ENCODE measurements around the gene CAPN7.
"Not testable (repeated sequence)": the region's sequence is repeated elsewhere in the genome, so short reads cannot be mapped to it uniquely, and the experiment has no call there.

The CAPN7 gene

DNA sequence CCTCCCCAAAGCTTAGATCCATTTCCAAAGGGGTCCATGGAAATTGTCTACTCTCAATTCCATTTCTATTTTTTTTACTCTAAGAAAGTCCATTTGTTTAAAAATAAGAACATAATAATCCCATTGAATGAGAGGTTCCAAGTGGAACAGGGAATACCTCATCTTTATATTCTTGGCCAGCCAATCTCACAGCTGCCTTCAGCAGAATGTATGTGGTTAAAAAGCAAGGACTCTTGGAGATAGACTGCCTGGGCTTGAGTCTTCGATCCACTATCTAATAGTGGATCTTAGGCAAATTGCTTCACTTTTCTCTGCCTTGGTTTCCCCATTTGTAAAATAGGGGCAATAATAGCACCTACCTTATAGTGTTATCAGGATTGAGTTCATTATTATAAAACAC, 24.5 kb upstream of the CAPN7 start:
- Histone ChIP-seq H3K27me3 (ENCODE audit: insufficient read depth, insufficient read length) (no peaks in the 10 kb centered on the region), H3K9ac (ENCODE audit: insufficient read length, low read depth) (no peak overlapping the region), H3K36me3 (ENCODE audit: insufficient read depth, insufficient read length, low read length) (no peaks in the 10 kb centered on the region), H3K9me3 (ENCODE audit: insufficient read depth, low read length) (peaks cover 11% of the 10 kb centered on the region; the same call in 1 of the 2 replicates), H3K4me3 (ENCODE audit: insufficient read length, low read depth) (no peak overlapping the region), H3K4me1 (ENCODE audit: insufficient read depth, insufficient read length) (no peaks in the 10 kb centered on the region)
- no peak for DNase-seq (ENCODE audit: low read depth, low spot score)
- TF ChIP-seq SUZ12 (IDR thresholded peaks at IDR 0.05; ENCODE audit: extremely low read depth, insufficient read depth, insufficient read length) (no peak), YY1 (IDR thresholded peaks at IDR 0.05; ENCODE audit: insufficient read depth, insufficient read length) (no peak), ZNF274 (IDR thresholded peaks at IDR 0.05; ENCODE audit: low read depth, low read length) (no peak)

DNA sequence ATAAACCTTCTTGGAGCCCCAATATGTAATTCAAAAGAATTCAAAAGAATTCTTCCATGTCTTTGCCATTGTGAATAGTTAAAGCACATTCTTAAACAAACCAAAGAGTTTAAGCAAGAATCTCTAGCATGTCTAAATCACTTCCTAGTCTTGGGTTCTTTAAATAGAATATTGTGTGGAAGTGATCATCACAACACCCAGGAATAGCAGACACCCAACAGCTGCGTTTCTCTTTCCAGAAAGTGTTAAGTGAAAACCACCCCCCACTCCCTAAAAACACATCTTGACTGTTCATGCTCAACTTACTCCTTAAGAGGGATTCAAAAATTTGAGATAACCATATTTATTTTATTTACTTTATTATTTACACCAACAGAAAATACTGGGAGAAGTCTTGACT, 24.1 kb upstream of the CAPN7 start:
- Histone ChIP-seq H3K9ac (ENCODE audit: insufficient read length, low read depth) (no peak overlapping the region), H3K4me1 (ENCODE audit: insufficient read depth, insufficient read length) (no peaks in the 10 kb centered on the region), H3K4me3 (ENCODE audit: insufficient read length, low read depth) (no peak overlapping the region), H3K27me3 (ENCODE audit: insufficient read depth, insufficient read length) (no peaks in the 10 kb centered on the region), H3K36me3 (ENCODE audit: insufficient read depth, insufficient read length, low read length) (no peaks in the 10 kb centered on the region), H3K9me3 (ENCODE audit: insufficient read depth, low read length) (peaks cover 12% of the 10 kb centered on the region; the same call in 1 of the 2 replicates)
- no peak for DNase-seq (ENCODE audit: low read depth, low spot score)
- TF ChIP-seq ZNF274 (IDR thresholded peaks at IDR 0.05; ENCODE audit: low read depth, low read length), result no peak
- TF ChIP-seq YY1 (IDR thresholded peaks at IDR 0.05; ENCODE audit: insufficient read depth, insufficient read length), result no peak
- TF ChIP-seq SUZ12 (IDR thresholded peaks at IDR 0.05; ENCODE audit: extremely low read depth, insufficient read depth, insufficient read length), result no peak

DNA sequence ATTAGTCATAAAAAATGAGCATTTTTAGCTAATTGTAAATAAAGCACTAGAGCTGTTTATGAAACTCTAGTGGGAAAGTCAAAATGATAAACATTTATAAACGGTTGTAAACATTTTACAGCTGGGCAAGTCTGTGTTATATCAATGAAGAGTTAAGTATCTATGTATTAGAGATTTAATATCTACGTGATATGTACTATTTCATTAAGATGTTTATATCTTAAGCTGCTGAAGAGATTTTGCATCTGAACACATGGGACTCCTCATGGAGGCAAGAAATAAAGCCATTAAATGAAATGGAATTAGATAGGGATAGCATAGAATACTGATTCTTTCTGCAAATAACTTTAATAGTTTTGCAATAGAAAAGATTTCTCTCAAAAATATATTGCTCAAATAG, 23.0 kb upstream of the CAPN7 start:
- Histone ChIP-seq H3K9ac (ENCODE audit: insufficient read length, low read depth) (no peak overlapping the region), H3K9me3 (ENCODE audit: insufficient read depth, low read length) (peaks cover 12% of the 10 kb centered on the region; the same call in 1 of the 2 replicates), H3K4me1 (ENCODE audit: insufficient read depth, insufficient read length) (no peaks in the 10 kb centered on the region), H3K36me3 (ENCODE audit: insufficient read depth, insufficient read length, low read length) (no peaks in the 10 kb centered on the region), H3K27me3 (ENCODE audit: insufficient read depth, insufficient read length) (no peaks in the 10 kb centered on the region), H3K4me3 (ENCODE audit: insufficient read length, low read depth) (no peak overlapping the region)
- no peak for TF ChIP-seq SUZ12 (IDR thresholded peaks at IDR 0.05; ENCODE audit: extremely low read depth, insufficient read depth, insufficient read length)
- no peak for TF ChIP-seq YY1 (IDR thresholded peaks at IDR 0.05; ENCODE audit: insufficient read depth, insufficient read length)
- no peak for TF ChIP-seq ZNF274 (IDR thresholded peaks at IDR 0.05; ENCODE audit: low read depth, low read length)
- no peak for DNase-seq (ENCODE audit: low read depth, low spot score)

DNA sequence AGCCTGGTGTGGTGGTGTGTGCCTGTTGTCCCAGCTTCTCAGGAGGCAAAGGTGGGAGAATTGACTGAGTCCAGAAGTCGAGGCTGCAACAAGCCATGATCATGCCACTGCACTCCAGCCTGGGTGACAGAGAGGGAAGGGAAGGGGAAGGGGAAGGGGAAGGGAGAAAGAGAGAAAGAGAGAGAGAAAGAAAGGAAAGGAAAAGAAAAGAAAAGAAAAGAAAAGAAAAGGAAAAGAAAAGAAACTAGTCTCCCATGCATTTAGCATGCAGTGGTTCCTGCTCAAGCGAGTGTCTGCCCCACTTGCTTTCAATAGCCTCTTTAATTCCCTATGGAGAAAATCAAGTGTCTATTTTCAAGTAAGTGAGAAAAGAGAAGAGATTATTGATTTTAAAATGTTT, 20.6 kb upstream of the CAPN7 start:
- no peak for DNase-seq (ENCODE audit: low read depth, low spot score)
- Histone ChIP-seq H3K36me3 (ENCODE audit: insufficient read depth, insufficient read length, low read length) (no peaks in the 10 kb centered on the region), H3K4me1 (ENCODE audit: insufficient read depth, insufficient read length) (no peaks in the 10 kb centered on the region), H3K4me3 (ENCODE audit: insufficient read length, low read depth) (no peak overlapping the region), H3K9me3 (ENCODE audit: insufficient read depth, low read length) (peaks cover 12% of the 10 kb centered on the region; the same call in 1 of the 2 replicates), H3K27me3 (ENCODE audit: insufficient read depth, insufficient read length) (no peaks in the 10 kb centered on the region), H3K9ac (ENCODE audit: insufficient read length, low read depth) (no peak overlapping the region)
- TF ChIP-seq ZNF274 (IDR thresholded peaks at IDR 0.05; ENCODE audit: low read depth, low read length) (no peak), SUZ12 (IDR thresholded peaks at IDR 0.05; ENCODE audit: extremely low read depth, insufficient read depth, insufficient read length) (no peak), YY1 (IDR thresholded peaks at IDR 0.05; ENCODE audit: insufficient read depth, insufficient read length) (no peak)

DNA sequence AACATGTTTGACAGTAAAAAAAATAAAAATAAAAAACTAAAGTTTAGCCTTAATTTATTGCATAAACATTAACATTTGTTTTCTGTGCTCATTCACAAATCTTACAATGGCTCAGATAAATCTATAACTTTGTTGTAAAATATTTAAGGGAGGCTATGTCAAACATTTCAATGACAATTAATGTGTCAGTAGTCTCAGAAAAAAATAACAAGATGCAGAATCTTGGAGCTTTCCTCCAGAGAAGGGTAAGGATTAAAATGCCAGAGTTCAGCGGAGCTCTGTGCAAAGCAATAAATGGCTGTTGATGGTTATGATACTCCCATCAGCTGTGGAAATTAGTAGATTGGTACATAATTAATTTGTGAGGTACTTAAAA, 20.0 kb upstream of the CAPN7 start:
- no peak for TF ChIP-seq SUZ12 (IDR thresholded peaks at IDR 0.05; ENCODE audit: extremely low read depth, insufficient read depth, insufficient read length)
- no peak for TF ChIP-seq ZNF274 (IDR thresholded peaks at IDR 0.05; ENCODE audit: low read depth, low read length)
- no peak for TF ChIP-seq YY1 (IDR thresholded peaks at IDR 0.05; ENCODE audit: insufficient read depth, insufficient read length)
- no peak overlapping the region for H3K9ac ChIP-seq (ENCODE audit: insufficient read length, low read depth)
- DNase-seq (ENCODE audit: low read depth, low spot score), result no peak
- H3K4me1 ChIP-seq (ENCODE audit: insufficient read depth, insufficient read length), result no peaks in the 10 kb centered on the region
- H3K27me3 ChIP-seq (ENCODE audit: insufficient read depth, insufficient read length), result no peaks in the 10 kb centered on the region
- peaks cover 12% of the 10 kb centered on the region; the same call in 1 of the 2 replicates for H3K9me3 ChIP-seq (ENCODE audit: insufficient read depth, low read length)
- no peaks in the 10 kb centered on the region for H3K36me3 ChIP-seq (ENCODE audit: insufficient read depth, insufficient read length, low read length)
- H3K4me3 ChIP-seq (ENCODE audit: insufficient read length, low read depth), result no peak overlapping the region

DNA sequence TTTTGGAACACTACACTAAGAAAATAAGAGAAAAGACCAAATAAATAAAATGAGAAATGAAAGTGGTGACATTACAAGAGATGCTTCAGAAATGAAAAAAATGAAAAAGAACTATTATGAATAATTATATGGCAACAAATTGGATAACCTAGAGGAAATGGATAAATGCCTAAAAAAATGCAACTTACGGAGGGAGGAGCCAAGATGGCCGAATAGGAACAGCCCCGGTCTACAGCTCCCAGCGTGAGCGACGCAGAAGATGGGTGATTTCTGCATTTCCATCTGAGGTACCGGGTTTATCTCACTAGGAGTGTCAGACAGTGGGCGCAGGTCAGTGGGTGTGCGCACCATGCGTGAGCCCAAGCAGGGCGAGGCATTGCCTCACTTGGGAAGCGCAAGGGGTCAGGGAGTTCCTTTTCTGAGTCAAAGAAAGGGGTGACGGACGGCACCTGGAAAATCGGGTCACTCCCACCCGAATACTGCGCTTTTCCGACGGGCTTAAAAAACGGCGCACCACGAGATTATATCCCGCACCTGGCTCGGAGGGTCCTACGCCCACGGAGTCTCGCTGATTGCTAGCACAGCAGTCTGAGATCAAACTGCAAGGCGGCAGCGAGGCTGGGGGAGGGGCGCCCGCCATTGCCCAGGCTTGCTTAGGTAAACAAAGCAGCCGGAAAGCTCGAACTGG, 19.4 kb upstream of the CAPN7 start:
- H3K36me3 ChIP-seq (ENCODE audit: insufficient read depth, insufficient read length, low read length); H3K9ac ChIP-seq (ENCODE audit: insufficient read length, low read depth); H3K4me1 ChIP-seq (ENCODE audit: insufficient read depth, insufficient read length); H3K27me3 ChIP-seq (ENCODE audit: insufficient read depth, insufficient read length); DNase-seq (ENCODE audit: low read depth, low spot score): not testable (repeated sequence)
- peak overlapping the region; percentile 13 for H3K4me3 ChIP-seq (ENCODE audit: insufficient read length, low read depth)
- peaks cover 12% of the 10 kb centered on the region; the same call in 1 of the 2 replicates for H3K9me3 ChIP-seq (ENCODE audit: insufficient read depth, low read length)

DNA sequence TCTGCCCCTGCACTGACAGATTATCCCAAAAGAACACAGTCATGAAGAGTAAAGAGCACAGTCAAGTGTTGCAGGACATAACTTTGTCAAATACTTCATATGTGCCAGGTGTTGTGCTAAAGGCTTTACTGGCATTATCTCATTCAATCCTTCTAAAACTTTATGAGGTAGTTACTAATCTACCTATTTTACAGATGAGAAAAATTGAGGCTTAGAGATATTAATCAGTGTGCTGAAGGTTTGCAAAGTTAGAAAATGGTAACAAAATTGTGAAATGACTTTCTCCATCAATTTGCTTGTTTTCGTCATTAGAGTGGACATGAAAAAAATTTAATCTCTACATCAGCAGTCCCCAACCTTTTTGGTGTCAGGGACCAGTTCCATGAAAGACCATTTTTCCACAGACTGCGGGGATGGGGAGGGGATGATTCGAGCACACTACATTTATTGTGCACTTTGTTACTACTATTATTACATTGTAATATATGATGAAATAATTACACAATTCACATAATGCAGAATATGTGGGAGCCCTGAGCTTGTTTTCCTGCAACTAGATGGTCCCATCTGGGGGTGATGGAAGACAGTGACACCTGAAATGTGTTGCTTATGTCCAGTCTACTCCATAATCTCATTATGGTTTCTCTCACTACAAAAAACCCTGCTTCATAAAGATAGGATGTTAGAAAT, 8.6 kb upstream of the CAPN7 start:
- H3K9ac ChIP-seq (ENCODE audit: insufficient read length, low read depth), result no peak overlapping the region
- H3K9me3 ChIP-seq (ENCODE audit: insufficient read depth, low read length), result no peaks in the 10 kb centered on the region; the same call in 1 of the 2 replicates
- no peak for TF ChIP-seq SUZ12 (IDR thresholded peaks at IDR 0.05; ENCODE audit: extremely low read depth, insufficient read depth, insufficient read length)
- no peak for TF ChIP-seq YY1 (IDR thresholded peaks at IDR 0.05; ENCODE audit: insufficient read depth, insufficient read length)
- no peak for TF ChIP-seq ZNF274 (IDR thresholded peaks at IDR 0.05; ENCODE audit: low read depth, low read length)

More for the DNA sequence above, 8.6 kb upstream of the CAPN7 start:
- H3K27me3 ChIP-seq (ENCODE audit: insufficient read depth, insufficient read length), result no peaks in the 10 kb centered on the region
- DNase-seq (ENCODE audit: low read depth, low spot score), result no peak
- H3K4me1 ChIP-seq (ENCODE audit: insufficient read depth, insufficient read length), result no peaks in the 10 kb centered on the region
- no peak overlapping the region for H3K4me3 ChIP-seq (ENCODE audit: insufficient read length, low read depth)
- no peaks in the 10 kb centered on the region for H3K36me3 ChIP-seq (ENCODE audit: insufficient read depth, insufficient read length, low read length)

Measured in NT2/D1 (cell line).